ENCODE measurements around the gene ALDH1L1.

- TF ChIP-seq POLR2A (IDR thresholded peaks at IDR 0.05) = no peak
- TF ChIP-seq CTCF (IDR thresholded peaks at IDR 0.05) = no peak
- TF ChIP-seq POLR2AphosphoS5 (IDR thresholded peaks at IDR 0.05) = no peak
Measured at GRCh38 chr3:126142652-126143051, 37.7 kb downstream of the ALDH1L1 start.

Data from stomach (tissue), 4 donors.